HepG2 (cell line): ENCODE measurements around the gene ABO. TPM values are rescaled to one million over a fixed set of nuclear protein-coding genes. Genes with fewer than 3 reads are reported as not detected.

Source experiments
- ATAC-seq: fragments of 200-7000 bp; cut with Tn5 transposase; 3 replicates; pipeline ENCODE4 v1.9.1; 2020; ENCODE audit warnings: mild to moderate bottlenecking, moderate library complexity
- BruUV-seq: library from RNA; stranded (reverse); fragments of 400-500 nt; replicated peaks from 2 replicates; lab custom pipeline; 2021; lab: Mats Ljungman, UMichigan
- CTCF ChIA-PET: fragments of 300-600 bp; formaldehyde crosslinking; extraction: SDS; loops from one replicate; lab custom pipeline; 2021; ENCODE audit warnings: low total read pairs, inconsistent platforms, low intra/inter-chr PET ratio; lab: Yijun Ruan, JAX
- POLR2A ChIA-PET: fragments of 350-600 bp; sonication (Branson Sonifier 250); formaldehyde crosslinking; loops from one replicate; lab custom pipeline; 2020; ENCODE audit warnings: antibody characterized with exemption, inconsistent platforms; lab: Yijun Ruan, JAX
- DNase-seq: peaks from one replicate; pipeline ENCODE4 v3.0.0-alpha.2; 2015; ENCODE audit warnings: low spot score
- FAIRE-seq: peaks from 3 replicates; lab custom pipeline; 2011; peaks lifted over from hg19 to GRCh38; lab: Jason Lieb, UNC
- H2AFZ ChIP-seq: one replicate; pipeline ENCODE4 v1.6.1; 2011; ENCODE audit warnings: low read length, inconsistent platforms
- H3K27ac ChIP-seq: fragments of 300-600 bp; 3 replicates; pipeline ENCODE4 v1.8.0; 2011; ENCODE audit warnings: mixed run types, mild to moderate bottlenecking, mixed read lengths, low read length, inconsistent platforms; ENCODE audit not compliant: insufficient read depth; ENCODE audit errors: extremely low read length
- H3K27me3 ChIP-seq, 2 experiments: fragments of 200-600 bp in 1 of 2; 2 replicates in 1 of 2; 3 replicates in 1 of 2; pipeline versions ENCODE4 v1.6.0 to v1.8.0; 2011; ENCODE audit warnings: low read length in 2 of 2, mild to moderate bottlenecking in 2 of 2, moderate library complexity in 2 of 2, inconsistent platforms in 1 of 2; ENCODE audit not compliant: insufficient read depth in 2 of 2, control insufficient read depth in 1 of 2
- H3K36me3 ChIP-seq, 2 experiments: fragments of 200-600 bp in 1 of 2; replicated peaks in 1 of 2; 2 replicates in 1 of 2; 3 replicates in 1 of 2; pipeline versions ENCODE4 v1.5.1 to v1.8.0; 2011; ENCODE audit warnings: low read length in 2 of 2, inconsistent platforms in 1 of 2; ENCODE audit not compliant: insufficient read depth in 2 of 2, control insufficient read depth in 1 of 2
- H3K4me1 ChIP-seq: 2 replicates; pipeline ENCODE4 v1.5.1; 2012; ENCODE audit warnings: low read length, inconsistent platforms; ENCODE audit not compliant: insufficient read depth
- H3K4me2 ChIP-seq: 2 replicates; pipeline ENCODE4 v1.6.0; 2011; ENCODE audit warnings: low read depth, low read length, inconsistent platforms
- H3K4me3 ChIP-seq, 3 experiments: fragments of 200-600 bp in 1 of 3; sonication (generic), shearing (Covaris generic) in 1 of 3; replicated peaks in 1 of 3; 2 replicates each; pipeline ENCODE4 v1.5.1; 2011 to 2016; ENCODE audit warnings: low read length in 3 of 3, inconsistent platforms in 2 of 3, low read depth in 2 of 3, mild to moderate bottlenecking in 2 of 3, control low read depth in 1 of 3, mixed read lengths in 1 of 3; ENCODE audit not compliant: insufficient read depth in 1 of 3
- H3K79me2 ChIP-seq: one replicate; pipeline ENCODE4 v1.6.1; 2011; ENCODE audit warnings: low read length, inconsistent platforms; ENCODE audit not compliant: insufficient read depth
- H3K9ac ChIP-seq: 2 replicates; pipeline ENCODE4 v1.6.0; 2011; ENCODE audit warnings: mild to moderate bottlenecking, low read depth, low read length, inconsistent platforms; ENCODE audit not compliant: insufficient read depth
- H3K9me3 ChIP-seq: 2 replicates; pipeline ENCODE4 v1.5.1; 2012; ENCODE audit warnings: mild to moderate bottlenecking, low read length
- H4K20me1 ChIP-seq: 2 replicates; pipeline ENCODE4 v1.6.0; 2011; ENCODE audit warnings: inconsistent platforms, mild to moderate bottlenecking, low read length, moderate library complexity; ENCODE audit not compliant: insufficient read depth
- BCL6 ChIP-seq: IDR thresholded peaks from 2 replicates; pipeline ENCODE4 v1.6.1; 2016; ENCODE audit warnings: missing genetic modification reagents, missing compliant biosample characterization
- CBX5 ChIP-seq: sonication (generic); formaldehyde crosslinking; IDR thresholded peaks from 2 replicates; pipeline ENCODE4 v1.4.0; 2020; ENCODE audit warnings: missing genetic modification reagents, borderline replicate concordance
- ETV6 ChIP-seq: sonication (generic); formaldehyde crosslinking; conservative IDR thresholded peaks from 2 replicates; pipeline ENCODE4 v1.4.0; 2020; ENCODE audit warnings: missing genetic modification reagents
- EZH2 ChIP-seq: conservative IDR thresholded peaks from 2 replicates; pipeline ENCODE4 v1.6.1; 2012; ENCODE audit warnings: mild to moderate bottlenecking, low read depth, low read length, moderate library complexity
- GMEB1 ChIP-seq: sonication (generic); formaldehyde crosslinking; IDR thresholded peaks from 2 replicates; pipeline ENCODE4 v1.5.1; 2020; ENCODE audit warnings: missing genetic modification reagents, mild to moderate bottlenecking, borderline replicate concordance
- ZNF577 ChIP-seq: sonication (generic); formaldehyde crosslinking; IDR thresholded peaks from 2 replicates; pipeline ENCODE4 v1.4.0; 2020; ENCODE audit warnings: mild to moderate bottlenecking, low read depth, missing genetic modification reagents, borderline replicate concordance
- ZSCAN22 ChIP-seq: sonication (generic); formaldehyde crosslinking; IDR thresholded peaks from 2 replicates; pipeline ENCODE4 v1.4.0; 2020; ENCODE audit warnings: mild to moderate bottlenecking, missing genetic modification reagents
- WGBS: methylation state at CpG from one replicate; pipeline ENCODE4 v1.1.6; 2017; ENCODE audit warnings: low lambda C conversion rate; 5-methylcytosine and 5-hydroxymethylcytosine counted together
- in situ Hi-C: cut with HindIII; loops from 2 replicates; pipeline ENCODE4 v1.10.0; 2017; ENCODE audit warnings: low pct_unique_long_range_greater_than_20kb; ENCODE audit not compliant: extremely low pct_ligation_motif_present
- intact Hi-C: fragments of 100-400 bp; cut with micrococcal nuclease; formaldehyde crosslinking; loops from one replicate; pipeline ENCODE4 v1.10.0; 2022; ENCODE audit not compliant: unreplicated experiment
- polyA plus RNA-seq, 8 experiments: library from polyadenylated mRNA; depleted of rRNA in 3 of 8; stranded (reverse) in 7 of 8; unstranded in 1 of 8; fragments of >200 nt; fragmentation: Illumina TruSeq in 4 of 8; extraction: Trizol in 4 of 8; gene quantifications; 2 replicates each; pipeline versions ENCODE4 v1.2.1 to v1.2.3, GENCODE V29; 2011 to 2016; ENCODE audit warnings: low read depth in 4 of 8, missing spikeins in 1 of 8, mixed read lengths in 1 of 8; ENCODE audit not compliant: insufficient read depth in 1 of 8
- total RNA-seq, 5 experiments: library from RNA; depleted of rRNA; stranded (reverse); fragments of >200 nt; fragmentation: Illumina TruSeq; extraction: Trizol; gene quantifications; 2 replicates each; pipeline ENCODE4 v1.2.3, GENCODE V29; 2016; ENCODE audit warnings: low read depth in 1 of 5
- TF ChIP-seq, protein P1 (sequence below): sonication (generic); formaldehyde crosslinking; IDR thresholded peaks from 2 replicates; pipeline ENCODE4 v1.4.0; 2020; ENCODE audit warnings: missing genetic modification reagents, mild to moderate bottlenecking, borderline replicate concordance
- TF ChIP-seq, protein P2 (sequence below): sonication (generic); formaldehyde crosslinking; IDR thresholded peaks from 2 replicates; pipeline ENCODE4 v1.9.0; 2021; ENCODE audit warnings: missing genetic modification reagents, mild to moderate bottlenecking, borderline replicate concordance
- TF ChIP-seq, protein P3 (sequence below): fragments of 450-650 bp; IDR thresholded peaks from 2 replicates; pipeline ENCODE4 v1.6.1; 2017; ENCODE audit warnings: mild to moderate bottlenecking

Gene ABO
- total and polyA plus RNA-seq, 2 of the 13 experiments (the other 11 are each of a cell fraction or from before 2014, with no cell fraction given): not detected

- in situ Hi-C loops: loop anchor here (10.0 kb wide), 1 partner anchor 75 kb away; no protein-coding TSS in a partner anchor
- WGBS: 0% methylated on average over 1 of the region's 1 CpG
- ATAC-seq (no peak), FAIRE-seq (no peak), DNase-seq (no peak)
- Histone ChIP-seq H3K36me3 (no peaks in the 10 kb centered on the region), H3K79me2 (no peaks in the 10 kb centered on the region), H3K27me3 (peaks cover 1 to 43% of the 10 kb centered on the region in 2 experiments; a peak in 3 of 5 replicates), H3K27ac (no peak overlapping the region), H3K9ac (no peak overlapping the region), H3K9me3 (no peaks in the 10 kb centered on the region; the same call in 1 of the 2 replicates), H3K4me2 (no peak overlapping the region), H4K20me1 (no peaks in the 10 kb centered on the region), H3K4me1 (no peaks in the 10 kb centered on the region), H3K4me3 (no peak overlapping the region), H2AFZ (no peak overlapping the region)
- TF ChIP-seq ETV6 (CRISPR knock-in tag): no peak
- TF ChIP-seq BCL6: no peak
- ChIA-PET CTCF (no interaction called here), POLR2A (no interaction called here)
- intact Hi-C loops: no loop called here
- no TSS peak for BruUV-seq
These were observed 25.7 kb downstream of the ABO start for GRCh38 chr9:133249337-133249736.

- peaks cover 1 to 47% of the 10 kb centered on the region in 2 experiments; a peak in 3 of 5 replicates for H3K27me3 ChIP-seq
- no peaks in the 10 kb centered on the region for H3K36me3 ChIP-seq
- BruUV-seq: no TSS peak
- H2AFZ ChIP-seq: no peak overlapping the region
- no peaks in the 10 kb centered on the region for H3K79me2 ChIP-seq
- in situ Hi-C loops: loop anchor here (10.0 kb wide), 1 partner anchor 76 kb away; no protein-coding TSS in a partner anchor
- CTCF ChIA-PET: no interaction called here
- no peaks in the 10 kb centered on the region for H3K9me3 ChIP-seq
- H4K20me1 ChIP-seq: no peaks in the 10 kb centered on the region
- H3K4me1 ChIP-seq: no peaks in the 10 kb centered on the region
- FAIRE-seq: no peak
- 49% methylated on average over 8 of the region's 8 CpGs for WGBS
- no peak overlapping the region for H3K9ac ChIP-seq
- no peak for ATAC-seq
- H3K4me2 ChIP-seq: no peak overlapping the region
- no peak overlapping the region for H3K27ac ChIP-seq
- POLR2A ChIA-PET: no interaction called here
- no peak overlapping the region for H3K4me3 ChIP-seq
- no peak for DNase-seq
- intact Hi-C loops: no loop called here
- TF ChIP-seq GMEB1 (no peak), EZH2 (no peak), ZNF577 (CRISPR knock-in tag) (no peak), ZSCAN22 (CRISPR knock-in tag) (no peak), CBX5 (CRISPR knock-in tag) (no peak)
- TF ChIP-seq, protein P1, sequence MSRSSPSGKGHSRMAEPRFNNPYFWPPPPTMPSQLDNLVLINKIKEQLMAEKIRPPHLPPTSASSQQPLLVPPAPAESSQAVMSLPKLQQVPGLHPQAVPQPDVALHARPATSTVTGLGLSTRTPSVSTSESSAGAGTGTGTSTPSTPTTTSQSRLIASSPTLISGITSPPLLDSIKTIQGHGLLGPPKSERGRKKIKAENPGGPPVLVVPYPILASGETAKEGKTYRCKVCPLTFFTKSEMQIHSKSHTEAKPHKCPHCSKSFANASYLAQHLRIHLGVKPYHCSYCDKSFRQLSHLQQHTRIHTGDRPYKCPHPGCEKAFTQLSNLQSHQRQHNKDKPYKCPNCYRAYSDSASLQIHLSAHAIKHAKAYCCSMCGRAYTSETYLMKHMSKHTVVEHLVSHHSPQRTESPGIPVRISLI (CRISPR knock-in tag): no peak
- TF ChIP-seq, protein P2, sequence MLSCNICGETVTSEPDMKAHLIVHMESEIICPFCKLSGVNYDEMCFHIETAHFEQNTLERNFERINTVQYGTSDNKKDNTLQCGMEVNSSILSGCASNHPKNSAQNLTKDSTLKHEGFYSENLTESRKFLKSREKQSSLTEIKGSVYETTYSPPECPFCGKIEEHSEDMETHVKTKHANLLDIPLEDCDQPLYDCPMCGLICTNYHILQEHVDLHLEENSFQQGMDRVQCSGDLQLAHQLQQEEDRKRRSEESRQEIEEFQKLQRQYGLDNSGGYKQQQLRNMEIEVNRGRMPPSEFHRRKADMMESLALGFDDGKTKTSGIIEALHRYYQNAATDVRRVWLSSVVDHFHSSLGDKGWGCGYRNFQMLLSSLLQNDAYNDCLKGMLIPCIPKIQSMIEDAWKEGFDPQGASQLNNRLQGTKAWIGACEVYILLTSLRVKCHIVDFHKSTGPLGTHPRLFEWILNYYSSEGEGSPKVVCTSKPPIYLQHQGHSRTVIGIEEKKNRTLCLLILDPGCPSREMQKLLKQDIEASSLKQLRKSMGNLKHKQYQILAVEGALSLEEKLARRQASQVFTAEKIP: no peak
- TF ChIP-seq, protein P3, sequence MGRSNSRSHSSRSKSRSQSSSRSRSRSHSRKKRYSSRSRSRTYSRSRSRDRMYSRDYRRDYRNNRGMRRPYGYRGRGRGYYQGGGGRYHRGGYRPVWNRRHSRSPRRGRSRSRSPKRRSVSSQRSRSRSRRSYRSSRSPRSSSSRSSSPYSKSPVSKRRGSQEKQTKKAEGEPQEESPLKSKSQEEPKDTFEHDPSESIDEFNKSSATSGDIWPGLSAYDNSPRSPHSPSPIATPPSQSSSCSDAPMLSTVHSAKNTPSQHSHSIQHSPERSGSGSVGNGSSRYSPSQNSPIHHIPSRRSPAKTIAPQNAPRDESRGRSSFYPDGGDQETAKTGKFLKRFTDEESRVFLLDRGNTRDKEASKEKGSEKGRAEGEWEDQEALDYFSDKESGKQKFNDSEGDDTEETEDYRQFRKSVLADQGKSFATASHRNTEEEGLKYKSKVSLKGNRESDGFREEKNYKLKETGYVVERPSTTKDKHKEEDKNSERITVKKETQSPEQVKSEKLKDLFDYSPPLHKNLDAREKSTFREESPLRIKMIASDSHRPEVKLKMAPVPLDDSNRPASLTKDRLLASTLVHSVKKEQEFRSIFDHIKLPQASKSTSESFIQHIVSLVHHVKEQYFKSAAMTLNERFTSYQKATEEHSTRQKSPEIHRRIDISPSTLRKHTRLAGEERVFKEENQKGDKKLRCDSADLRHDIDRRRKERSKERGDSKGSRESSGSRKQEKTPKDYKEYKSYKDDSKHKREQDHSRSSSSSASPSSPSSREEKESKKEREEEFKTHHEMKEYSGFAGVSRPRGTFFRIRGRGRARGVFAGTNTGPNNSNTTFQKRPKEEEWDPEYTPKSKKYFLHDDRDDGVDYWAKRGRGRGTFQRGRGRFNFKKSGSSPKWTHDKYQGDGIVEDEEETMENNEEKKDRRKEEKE: no peak
These were observed 26.2 kb downstream of the ABO start for GRCh38 chr9:133248726-133249295.
